ENCODE results near the gene ZSWIM1. TPM values are rescaled to one million over a fixed set of nuclear protein-coding genes. Genes with fewer than 3 reads are reported as not detected.

ZSWIM1 gene
- total RNA-seq, 1 experiment from 2014 or later = 17.4 TPM

GRCh38 chr20:45890985-45891983, 10.3 kb downstream of the ZSWIM1 start, which contains the start of the genes CTSA and NEURL2:
Gene CTSA (plus strand): TSS chr20:45891335. CDS start chr20:45891569, 234 bp downstream.
Gene NEURL2 (minus strand): TSS chr20:45891208. CDS start chr20:45890991, 217 bp downstream.
- ATAC-seq = peak; percentile 33
- no peaks in the 10 kb centered on the region for H3K9me3 Mint-ChIP-seq
- peak within 1 kb of the TSS; percentile 78; the same call in 1 of the 2 replicates for H3K27ac Mint-ChIP-seq
- peak; percentile 91 for DNase-seq (ENCODE audit: low spot score)
- CTCF ChIA-PET = interaction anchor here (1.0 to 3.0 kb wide), 19 partner anchors 10 to 120 kb away, joined by 3 to 38 read pairs (median 12); partner anchors contain the start of genes PCIF1, PLTP, SNX21 and TNNC2
- H3K27me3 Mint-ChIP-seq (ENCODE audit: low read depth) = no peaks in the 10 kb centered on the region; the same call in 1 of the 2 replicates
- peaks cover 4% of the 10 kb centered on the region for H3K36me3 Mint-ChIP-seq
- POLR2A ChIA-PET = interaction anchor here (1.2 to 2.2 kb wide), 5 partner anchors 21 to 68 kb away, joined by 3 to 19 read pairs (median 8); partner anchors contain the start of genes PCIF1 and PLTP
- H3K4me1 Mint-ChIP-seq = peaks cover 12% of the 10 kb centered on the region
- H3K4me3 Mint-ChIP-seq = peak within 1 kb of the TSS; percentile 87
- TF ChIP-seq ATF1 (CRISPR knock-in tag; IDR thresholded peaks at IDR 0.05) (no peak), NFE2L1 (CRISPR knock-in tag; IDR thresholded peaks at IDR 0.05) (no peak), ATF2 (CRISPR knock-in tag; IDR thresholded peaks at IDR 0.05; ENCODE audit: borderline replicate concordance, low read depth) (no peak), IRF1 (CRISPR knock-in tag; IDR thresholded peaks at IDR 0.05) (0 out of 2 replicates have a peak, but pooled peaks have one; percentile 5), MAX (CRISPR knock-in tag; IDR thresholded peaks at IDR 0.05) (peak; percentile 88), GRHL2 (CRISPR knock-in tag; IDR thresholded peaks at IDR 0.05; ENCODE audit: insufficient replicate concordance, severe bottlenecking) (no peak), TCF7 (CRISPR knock-in tag; IDR thresholded peaks at IDR 0.05; ENCODE audit: low read depth) (no peak), ELF4 (CRISPR knock-in tag; IDR thresholded peaks at IDR 0.05; ENCODE audit: low read depth) (0 out of 2 replicates have a peak, but pooled peaks have one; percentile 5), MYBL2 (CRISPR knock-in tag; IDR thresholded peaks at IDR 0.05) (peak; percentile 75; the same call in 1 of the 2 replicates), ZNF671 (CRISPR knock-in tag; IDR thresholded peaks at IDR 0.05) (no peak), ETV6 (CRISPR knock-in tag; IDR thresholded peaks at IDR 0.05) (peak; percentile 83; the same call in 1 of the 2 replicates), IRF2 (CRISPR knock-in tag; IDR thresholded peaks at IDR 0.05; ENCODE audit: borderline replicate concordance, low read depth) (0 out of 2 replicates have a peak, but pooled peaks have one; percentile 51), ESRRA (CRISPR knock-in tag; IDR thresholded peaks at IDR 0.05; ENCODE audit: borderline replicate concordance) (peak; percentile 21; the same call in 1 of the 2 replicates), SMAD4 (CRISPR knock-in tag; IDR thresholded peaks at IDR 0.05) (peak; percentile 70; the same call in 1 of the 2 replicates), ZNF317 (CRISPR knock-in tag; IDR thresholded peaks at IDR 0.05; ENCODE audit: borderline replicate concordance, low read depth) (0 out of 2 replicates have a peak, but pooled peaks have one; percentile 31), PRRX2 (CRISPR knock-in tag; IDR thresholded peaks at IDR 0.05) (no peak), CBFB (CRISPR knock-in tag; IDR thresholded peaks at IDR 0.05; ENCODE audit: low read depth) (0 out of 2 replicates have a peak, but pooled peaks have one; percentile 50), E2F4 (CRISPR knock-in tag; IDR thresholded peaks at IDR 0.05; ENCODE audit: borderline replicate concordance, low read depth) (no peak), FOXK1 (CRISPR knock-in tag; IDR thresholded peaks at IDR 0.05) (peak; percentile 96), FOXP1 (CRISPR knock-in tag; IDR thresholded peaks at IDR 0.05; ENCODE audit: borderline replicate concordance) (peak; percentile 93), NR2C2 (CRISPR knock-in tag; IDR thresholded peaks at IDR 0.05) (0 out of 2 replicates have a peak, but pooled peaks have one; percentile 18)
- TF ChIP-seq, protein P1, sequence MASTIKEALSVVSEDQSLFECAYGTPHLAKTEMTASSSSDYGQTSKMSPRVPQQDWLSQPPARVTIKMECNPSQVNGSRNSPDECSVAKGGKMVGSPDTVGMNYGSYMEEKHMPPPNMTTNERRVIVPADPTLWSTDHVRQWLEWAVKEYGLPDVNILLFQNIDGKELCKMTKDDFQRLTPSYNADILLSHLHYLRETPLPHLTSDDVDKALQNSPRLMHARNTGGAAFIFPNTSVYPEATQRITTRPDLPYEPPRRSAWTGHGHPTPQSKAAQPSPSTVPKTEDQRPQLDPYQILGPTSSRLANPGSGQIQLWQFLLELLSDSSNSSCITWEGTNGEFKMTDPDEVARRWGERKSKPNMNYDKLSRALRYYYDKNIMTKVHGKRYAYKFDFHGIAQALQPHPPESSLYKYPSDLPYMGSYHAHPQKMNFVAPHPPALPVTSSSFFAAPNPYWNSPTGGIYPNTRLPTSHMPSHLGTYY (CRISPR knock-in tag; IDR thresholded peaks at IDR 0.05) = no peak
- TF ChIP-seq, protein P2, sequence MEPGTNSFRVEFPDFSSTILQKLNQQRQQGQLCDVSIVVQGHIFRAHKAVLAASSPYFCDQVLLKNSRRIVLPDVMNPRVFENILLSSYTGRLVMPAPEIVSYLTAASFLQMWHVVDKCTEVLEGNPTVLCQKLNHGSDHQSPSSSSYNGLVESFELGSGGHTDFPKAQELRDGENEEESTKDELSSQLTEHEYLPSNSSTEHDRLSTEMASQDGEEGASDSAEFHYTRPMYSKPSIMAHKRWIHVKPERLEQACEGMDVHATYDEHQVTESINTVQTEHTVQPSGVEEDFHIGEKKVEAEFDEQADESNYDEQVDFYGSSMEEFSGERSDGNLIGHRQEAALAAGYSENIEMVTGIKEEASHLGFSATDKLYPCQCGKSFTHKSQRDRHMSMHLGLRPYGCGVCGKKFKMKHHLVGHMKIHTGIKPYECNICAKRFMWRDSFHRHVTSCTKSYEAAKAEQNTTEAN (CRISPR knock-in tag; IDR thresholded peaks at IDR 0.05) = peak; percentile 94; the same call in 1 of the 2 replicates
- TF ChIP-seq, protein P3, sequence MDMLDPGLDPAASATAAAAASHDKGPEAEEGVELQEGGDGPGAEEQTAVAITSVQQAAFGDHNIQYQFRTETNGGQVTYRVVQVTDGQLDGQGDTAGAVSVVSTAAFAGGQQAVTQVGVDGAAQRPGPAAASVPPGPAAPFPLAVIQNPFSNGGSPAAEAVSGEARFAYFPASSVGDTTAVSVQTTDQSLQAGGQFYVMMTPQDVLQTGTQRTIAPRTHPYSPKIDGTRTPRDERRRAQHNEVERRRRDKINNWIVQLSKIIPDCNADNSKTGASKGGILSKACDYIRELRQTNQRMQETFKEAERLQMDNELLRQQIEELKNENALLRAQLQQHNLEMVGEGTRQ (CRISPR knock-in tag; IDR thresholded peaks at IDR 0.05) = peak; percentile 100
- TF ChIP-seq, protein P4, sequence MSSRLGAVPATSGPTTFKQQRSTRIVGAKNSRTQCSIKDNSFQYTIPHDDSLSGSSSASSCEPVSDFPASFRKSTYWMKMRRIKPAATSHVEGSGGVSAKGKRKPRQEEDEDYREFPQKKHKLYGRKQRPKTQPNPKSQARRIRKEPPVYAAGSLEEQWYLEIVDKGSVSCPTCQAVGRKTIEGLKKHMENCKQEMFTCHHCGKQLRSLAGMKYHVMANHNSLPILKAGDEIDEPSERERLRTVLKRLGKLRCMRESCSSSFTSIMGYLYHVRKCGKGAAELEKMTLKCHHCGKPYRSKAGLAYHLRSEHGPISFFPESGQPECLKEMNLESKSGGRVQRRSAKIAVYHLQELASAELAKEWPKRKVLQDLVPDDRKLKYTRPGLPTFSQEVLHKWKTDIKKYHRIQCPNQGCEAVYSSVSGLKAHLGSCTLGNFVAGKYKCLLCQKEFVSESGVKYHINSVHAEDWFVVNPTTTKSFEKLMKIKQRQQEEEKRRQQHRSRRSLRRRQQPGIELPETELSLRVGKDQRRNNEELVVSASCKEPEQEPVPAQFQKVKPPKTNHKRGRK (CRISPR knock-in tag; IDR thresholded peaks at IDR 0.05; ENCODE audit: borderline replicate concordance) = no peak

All from WTC11 (cell line).